Measurements from ENCODE around the gene DNAJC13. TPM values are rescaled to one million over a fixed set of nuclear protein-coding genes. Genes with fewer than 3 reads are reported as not detected.

Gene DNAJC13
- total and polyA plus RNA-seq, 2 donors from 2014 or later = 11.5 to 43.1 TPM

DNA sequence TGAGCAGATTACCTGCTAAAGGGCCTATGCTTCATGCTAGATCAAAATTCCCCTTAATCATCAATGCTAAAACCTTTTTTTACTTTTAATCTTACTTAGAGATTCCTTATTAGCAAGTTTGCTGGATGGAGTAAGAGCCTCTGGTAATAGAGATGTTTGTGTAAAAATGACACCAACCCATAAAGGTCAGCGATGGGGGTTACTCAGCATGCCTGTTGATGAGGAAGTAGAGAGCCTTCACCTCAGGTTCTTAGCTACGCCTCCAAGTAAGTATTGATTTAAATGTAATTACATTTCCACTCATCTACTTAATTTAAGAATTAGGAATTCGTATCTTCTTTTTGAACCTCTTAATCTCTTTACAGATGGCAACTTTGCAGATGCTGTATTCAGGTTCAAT is 38.8 kb downstream of the DNAJC13 start:
- no peak overlapping the region for H3K9ac ChIP-seq (ENCODE audit: low read length in 3 of 3)
- H3K36me3 ChIP-seq (ENCODE audit: control insufficient read depth in 2 of 3, insufficient read depth in 3 of 3, low read length in 3 of 3) = peaks cover 9 to 38% (median 28%) of the 10 kb centered on the region in 3 donors
- H3K4me3 ChIP-seq (ENCODE audit: low read length in 3 of 3) = no peak overlapping the region
- FAIRE-seq (no peak), DNase-seq (no peak)
- H3K4me1 ChIP-seq (ENCODE audit: control insufficient read depth in 2 of 3, insufficient read depth in 2 of 3, low read depth in 1 of 3, low read length in 3 of 3) = no peaks in the 10 kb centered on the region
- H3K27me3 ChIP-seq (ENCODE audit: control insufficient read depth, insufficient read depth, low read length) = no peaks in the 10 kb centered on the region
- no peak for TF ChIP-seq CTCF (IDR thresholded peaks at IDR 0.05; ENCODE audit: borderline replicate concordance, extremely low read depth, insufficient read depth)
- intact Hi-C loops (cut with DNase I) = no loop called here
- no peak overlapping the region for H3K27ac ChIP-seq (ENCODE audit: low read depth in 2 of 2, low read length in 2 of 2)
- H3K9me3 ChIP-seq (ENCODE audit: control insufficient read depth in 2 of 3, insufficient read depth in 1 of 3, low read length in 3 of 3) = no peaks in the 10 kb centered on the region

DNA sequence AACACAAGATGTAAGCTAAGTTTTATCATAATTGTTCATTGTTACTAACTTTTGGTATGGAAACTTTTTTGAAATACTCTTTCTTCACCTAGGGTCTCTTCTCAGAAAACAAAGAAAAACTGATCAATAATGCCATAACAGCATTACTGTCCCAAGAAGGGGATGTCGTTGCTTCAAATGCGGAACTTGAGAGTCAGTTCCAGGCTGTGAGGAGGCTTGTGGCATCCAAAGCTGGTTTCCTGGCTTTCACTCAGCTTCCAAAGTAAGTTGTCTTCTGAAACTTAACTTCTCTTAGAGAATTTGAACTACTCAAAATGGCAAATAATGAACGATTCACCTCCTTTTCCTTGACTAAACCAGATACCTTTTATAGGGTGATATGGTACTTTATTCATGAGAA is 39.3 kb downstream of the DNAJC13 start:
- Histone ChIP-seq H3K27me3 (ENCODE audit: control insufficient read depth, insufficient read depth, low read length) (no peaks in the 10 kb centered on the region), H3K36me3 (ENCODE audit: control insufficient read depth in 2 of 3, insufficient read depth in 3 of 3, low read length in 3 of 3) (peaks cover 9 to 40% (median 31%) of the 10 kb centered on the region in 3 donors), H3K4me3 (ENCODE audit: low read length in 3 of 3) (no peak overlapping the region), H3K4me1 (ENCODE audit: control insufficient read depth in 2 of 3, insufficient read depth in 2 of 3, low read depth in 1 of 3, low read length in 3 of 3) (no peaks in the 10 kb centered on the region), H3K9ac (ENCODE audit: low read length in 3 of 3) (no peak overlapping the region), H3K27ac (ENCODE audit: low read depth in 2 of 2, low read length in 2 of 2) (no peak overlapping the region), H3K9me3 (ENCODE audit: control insufficient read depth in 2 of 3, insufficient read depth in 1 of 3, low read length in 3 of 3) (no peaks in the 10 kb centered on the region)
- no peak for TF ChIP-seq CTCF (IDR thresholded peaks at IDR 0.05; ENCODE audit: borderline replicate concordance, extremely low read depth, insufficient read depth)
- intact Hi-C loops (cut with DNase I) = no loop called here
- FAIRE-seq (no peak), DNase-seq (no peak)

DNA sequence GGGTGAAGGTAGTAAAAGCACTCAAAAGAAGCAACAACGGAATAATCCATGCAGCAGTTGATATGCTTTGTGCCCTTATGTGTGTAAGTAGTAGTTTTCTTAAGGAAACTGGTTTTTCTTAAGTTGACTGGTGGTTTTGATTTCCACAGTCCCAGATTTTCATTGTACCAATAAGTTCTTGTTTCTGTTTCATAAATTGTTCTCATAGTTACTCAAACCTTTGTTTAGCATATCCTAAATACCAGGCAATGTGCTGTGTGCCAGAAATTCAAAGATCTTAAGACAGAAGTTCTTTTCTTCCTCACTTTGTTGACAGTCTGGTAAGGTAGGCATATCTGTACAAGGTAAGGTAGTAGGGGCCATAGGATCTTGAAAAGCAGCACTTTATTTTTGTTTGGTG is 40.0 kb downstream of the DNAJC13 start:
- Histone ChIP-seq H3K4me1 (ENCODE audit: control insufficient read depth in 2 of 3, insufficient read depth in 2 of 3, low read depth in 1 of 3, low read length in 3 of 3) (no peaks in the 10 kb centered on the region), H3K36me3 (ENCODE audit: control insufficient read depth in 2 of 3, insufficient read depth in 3 of 3, low read length in 3 of 3) (peaks cover 9 to 40% (median 27%) of the 10 kb centered on the region in 3 donors), H3K27ac (ENCODE audit: low read depth in 2 of 2, low read length in 2 of 2) (no peak overlapping the region), H3K9me3 (ENCODE audit: control insufficient read depth in 2 of 3, insufficient read depth in 1 of 3, low read length in 3 of 3) (no peaks in the 10 kb centered on the region), H3K4me3 (ENCODE audit: low read length in 3 of 3) (no peak overlapping the region), H3K9ac (ENCODE audit: low read length in 3 of 3) (no peak overlapping the region), H3K27me3 (ENCODE audit: control insufficient read depth, insufficient read depth, low read length) (no peaks in the 10 kb centered on the region)
- DNase-seq (no peak), FAIRE-seq (no peak)
- intact Hi-C loops (cut with DNase I) = no loop called here
- TF ChIP-seq CTCF (IDR thresholded peaks at IDR 0.05; ENCODE audit: borderline replicate concordance, extremely low read depth, insufficient read depth) = no peak

DNA sequence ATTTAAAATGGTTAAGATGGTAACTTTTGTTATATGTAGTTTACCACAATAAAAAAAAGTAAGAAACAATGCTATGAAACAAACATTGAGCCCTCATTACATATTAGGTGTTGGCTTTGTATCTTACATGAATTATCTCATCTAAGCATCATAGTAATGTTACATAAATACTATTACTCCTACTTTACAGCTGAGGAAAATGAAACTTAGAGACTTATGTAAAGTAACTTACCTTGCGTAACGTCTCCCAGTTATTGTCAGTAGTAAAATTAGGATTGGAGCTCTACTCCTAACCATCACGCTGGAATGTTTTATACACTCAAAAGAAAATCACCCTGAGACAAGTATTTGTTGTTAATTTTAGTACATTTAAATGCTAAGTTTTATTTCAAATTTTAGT is 42.2 kb downstream of the DNAJC13 start:
- Histone ChIP-seq H3K36me3 (ENCODE audit: control insufficient read depth in 2 of 3, insufficient read depth in 3 of 3, low read length in 3 of 3) (peaks cover 9 to 43% (median 28%) of the 10 kb centered on the region in 3 donors), H3K27me3 (ENCODE audit: control insufficient read depth, insufficient read depth, low read length) (no peaks in the 10 kb centered on the region), H3K4me3 (ENCODE audit: low read length in 3 of 3) (no peak overlapping the region), H3K9ac (ENCODE audit: low read length in 3 of 3) (no peak overlapping the region), H3K27ac (ENCODE audit: low read depth in 2 of 2, low read length in 2 of 2) (no peak overlapping the region), H3K4me1 (ENCODE audit: control insufficient read depth in 2 of 3, insufficient read depth in 2 of 3, low read depth in 1 of 3, low read length in 3 of 3) (no peaks in the 10 kb centered on the region), H3K9me3 (ENCODE audit: control insufficient read depth in 2 of 3, insufficient read depth in 1 of 3, low read length in 3 of 3) (no peaks in the 10 kb centered on the region)
- no peak for DNase-seq
- no peak for FAIRE-seq
- no peak for TF ChIP-seq CTCF (IDR thresholded peaks at IDR 0.05; ENCODE audit: borderline replicate concordance, extremely low read depth, insufficient read depth)
- intact Hi-C loops (cut with DNase I) = no loop called here

Data from kidney (tissue), 14 donors.